Spinal cord (tissue), 10 donors: ENCODE measurements around the gene BRINP2. TPM values are rescaled to one million over a fixed set of nuclear protein-coding genes. Genes with fewer than 3 reads are reported as not detected.

Experiments used
- DNase-seq, 6 donors: peaks; one replicate each; pipeline versions ENCODE4 v3.0.0 to v3.0.0-alpha.2; 2013 to 2015; ENCODE audit warnings: low spot score in 6 of 6, low read depth in 4 of 6
- H3K27ac ChIP-seq: one replicate; pipeline ENCODE4 v1.5.1; 2013; ENCODE audit warnings: low read depth, low read length, control low read depth
- H3K27me3 ChIP-seq: one replicate; pipeline ENCODE4 v1.6.1; 2013; ENCODE audit warnings: low read length; ENCODE audit not compliant: control insufficient read depth, insufficient read depth
- H3K36me3 ChIP-seq: one replicate; pipeline ENCODE4 v1.6.1; 2013; ENCODE audit warnings: low read length; ENCODE audit not compliant: control insufficient read depth, insufficient read depth
- H3K4me1 ChIP-seq: one replicate; pipeline ENCODE4 v1.6.1; 2013; ENCODE audit warnings: low read length; ENCODE audit not compliant: control insufficient read depth, insufficient read depth
- H3K4me3 ChIP-seq: one replicate; pipeline ENCODE4 v1.5.1; 2013; ENCODE audit warnings: low read depth, low read length, control low read depth
- H3K9me3 ChIP-seq: one replicate; pipeline ENCODE4 v1.6.1; 2013; ENCODE audit warnings: low read length; ENCODE audit not compliant: control insufficient read depth, insufficient read depth
- WGBS: methylation state at CpG from one replicate; pipeline ENCODE4 v1.1.5; 2013; ENCODE audit warnings: missing lambda C conversion rate; ENCODE audit not compliant: insufficient coverage; 5-methylcytosine and 5-hydroxymethylcytosine counted together
- polyA plus RNA-seq, 2 donors: library from polyadenylated mRNA; unstranded; fragments of 120-200 nt; gene quantifications; one replicate each; pipeline ENCODE4 v1.2.1, GENCODE V29; 2013; ENCODE audit not compliant: insufficient read length in 2 of 2
- total RNA-seq, 2 donors: library from RNA; depleted of rRNA in 1 of 2; stranded (reverse); fragments of 120-200 nt in 1 of 2; fragments of >200 nt in 1 of 2; gene quantifications; one replicate each; pipeline versions ENCODE4 v1.2.3 to v1.2.4, GENCODE V29; 2013 to 2014
- donor health status: healthy.

BRINP2 gene
- total and polyA plus RNA-seq, 4 donors, result 8.2 to 33.8 (median 23.8) TPM

DNA sequence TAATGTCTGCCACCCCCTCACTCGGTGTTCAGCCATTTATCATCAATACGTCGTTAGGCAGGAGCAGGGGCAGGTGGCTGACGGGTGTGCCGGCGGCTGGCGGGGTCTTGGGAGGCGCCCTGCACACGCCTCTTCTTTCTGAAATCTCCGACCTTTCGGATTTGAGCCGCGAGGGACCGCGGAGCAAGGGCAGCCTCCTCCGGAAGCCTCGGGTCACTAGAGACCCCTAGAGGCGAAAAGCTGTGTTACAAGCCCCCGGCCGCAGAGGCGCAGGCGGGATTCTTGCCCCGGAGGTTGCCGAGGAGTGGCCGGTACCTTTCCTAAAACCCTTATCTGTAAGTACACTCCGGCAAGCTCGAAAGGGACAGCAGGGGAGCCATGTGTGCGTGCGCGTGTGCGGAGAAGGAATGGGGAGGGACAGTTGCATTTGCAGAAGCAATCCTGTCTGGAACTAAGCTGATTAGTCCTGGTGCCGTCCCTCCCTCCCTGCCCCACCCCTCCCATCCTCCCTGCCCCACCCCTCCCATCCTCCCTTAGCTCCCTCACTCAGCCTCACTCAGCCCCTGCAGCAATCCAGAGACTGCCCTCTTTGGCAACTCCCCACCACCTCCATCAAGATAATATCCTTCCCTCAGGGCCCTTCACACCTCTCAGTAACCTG lies 11.0 kb downstream of the BRINP2 start:
- Histone ChIP-seq H3K9me3 (no peaks in the 10 kb centered on the region), H3K36me3 (peaks cover 2% of the 10 kb centered on the region), H3K4me1 (peaks cover 9% of the 10 kb centered on the region), H3K4me3 (peak overlapping the region; percentile 34), H3K27me3 (peaks cover 3% of the 10 kb centered on the region), H3K27ac (no peak overlapping the region)
- under 1% methylated on average over 25 of the region's 32 CpGs for WGBS
- peak in 3 of 6 donors; percentile 53 to 90 (median 85) for DNase-seq

DNA sequence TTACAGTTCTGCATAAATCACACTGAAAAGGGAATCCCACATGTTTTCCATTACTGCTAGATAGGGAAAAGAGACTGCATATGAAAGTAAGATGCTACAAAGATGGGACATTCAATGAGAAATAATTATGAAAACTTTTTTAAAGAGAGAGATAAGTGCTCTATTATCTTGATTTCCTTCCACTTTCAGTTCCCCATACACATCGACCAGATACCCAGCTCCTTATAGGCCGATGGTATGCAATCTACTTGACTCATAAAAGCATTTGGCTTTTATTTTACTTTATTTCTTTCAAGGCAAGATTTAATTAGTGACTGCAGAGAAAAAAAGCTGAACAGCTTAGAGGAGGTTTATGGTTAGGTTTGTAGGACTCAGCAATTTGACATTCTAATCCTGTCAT lies 13.1 kb downstream of the BRINP2 start:
- H3K9me3 ChIP-seq, result no peaks in the 10 kb centered on the region
- H3K36me3 ChIP-seq, result peaks cover 2% of the 10 kb centered on the region
- peaks cover 9% of the 10 kb centered on the region for H3K4me1 ChIP-seq
- H3K4me3 ChIP-seq, result no peak overlapping the region
- WGBS, result no CpG with 5 or more reads among the region's 2 CpGs
- H3K27ac ChIP-seq, result no peak overlapping the region
- no peak for DNase-seq
- peaks cover 3% of the 10 kb centered on the region for H3K27me3 ChIP-seq

DNA sequence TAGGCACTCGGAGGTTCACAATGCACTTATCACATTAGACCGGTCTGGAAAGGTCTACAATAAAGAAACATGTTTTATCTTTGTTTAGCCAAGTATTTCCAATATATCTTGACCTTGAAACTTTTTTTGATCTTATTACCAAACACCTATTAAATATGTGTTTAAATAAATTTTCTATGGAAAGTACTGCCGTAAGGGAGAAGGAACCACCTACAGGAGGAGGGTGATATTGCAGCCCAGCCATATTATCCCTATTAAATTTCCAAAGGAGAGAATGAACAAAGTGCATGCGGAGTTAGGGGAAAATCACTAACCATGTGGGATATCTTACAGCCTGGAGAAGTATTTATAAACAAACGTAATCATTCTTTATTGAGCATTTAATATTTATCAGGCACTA lies 14.5 kb downstream of the BRINP2 start:
- Histone ChIP-seq H3K4me1 (peaks cover 9% of the 10 kb centered on the region), H3K4me3 (no peak overlapping the region), H3K27ac (no peak overlapping the region), H3K36me3 (peaks cover 2% of the 10 kb centered on the region), H3K9me3 (no peaks in the 10 kb centered on the region), H3K27me3 (peaks cover 3% of the 10 kb centered on the region)
- no peak for DNase-seq
- WGBS, result no CpG with 5 or more reads among the region's 5 CpGs

DNA sequence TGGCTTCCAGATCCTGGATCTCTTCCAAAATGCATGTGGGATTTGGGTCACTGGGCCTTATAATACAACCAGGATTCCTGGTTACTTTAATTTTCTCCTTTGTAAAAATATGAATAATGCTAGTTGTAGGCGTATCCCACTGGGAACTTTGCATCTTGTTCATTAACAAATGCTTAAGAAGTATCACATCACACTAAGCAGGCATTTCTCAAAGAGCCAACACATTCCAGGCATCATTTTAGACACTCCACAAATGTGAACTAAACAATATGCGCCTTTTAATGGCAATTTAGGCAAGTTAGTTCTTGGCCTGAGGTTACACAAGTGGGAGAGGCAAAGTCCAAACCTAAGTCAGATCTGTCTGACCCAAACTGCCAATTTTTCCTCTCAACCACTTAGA lies 15.9 kb downstream of the BRINP2 start:
- Histone ChIP-seq H3K4me1 (peaks cover 3% of the 10 kb centered on the region), H3K36me3 (no peaks in the 10 kb centered on the region), H3K27me3 (no peaks in the 10 kb centered on the region), H3K9me3 (no peaks in the 10 kb centered on the region), H3K4me3 (no peak overlapping the region), H3K27ac (no peak overlapping the region)
- 83% methylated on average over 1 of the region's 2 CpGs for WGBS
- DNase-seq, result no peak

DNA sequence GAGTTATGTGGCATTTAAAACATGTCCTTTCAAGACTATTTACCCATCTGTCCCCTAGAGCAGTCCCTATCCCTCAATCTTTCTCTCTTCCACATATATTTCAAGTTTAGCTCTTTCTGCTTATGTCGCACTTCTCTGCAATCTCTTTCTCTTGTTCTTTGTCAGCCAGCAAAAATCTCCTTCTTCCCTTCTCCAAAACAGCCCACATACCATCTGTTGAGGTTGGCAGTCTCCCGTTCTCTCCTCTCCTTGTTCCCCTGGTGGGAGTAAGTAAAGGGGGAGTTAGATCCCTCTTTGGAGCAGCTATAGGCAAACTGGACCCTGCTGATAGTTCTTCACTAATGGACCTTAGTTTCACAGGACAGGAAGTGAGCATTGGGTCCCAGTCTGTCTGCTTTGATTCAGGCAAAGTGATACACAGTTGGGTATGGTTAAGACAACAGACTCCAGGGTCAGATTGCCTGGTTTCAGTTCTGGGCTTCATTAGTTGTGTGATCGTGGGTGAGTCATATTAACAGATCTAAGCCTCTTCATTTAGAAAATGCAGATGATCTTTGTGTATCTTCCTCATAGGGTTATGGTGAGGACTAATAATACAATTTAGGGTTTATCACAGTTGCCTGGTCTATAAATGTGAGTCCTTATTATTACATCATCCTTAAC lies 19.7 kb downstream of the BRINP2 start:
- peak in 1 of 6 donors; percentile 46 for DNase-seq
- Histone ChIP-seq H3K27ac (no peak overlapping the region), H3K4me1 (no peaks in the 10 kb centered on the region), H3K4me3 (no peak overlapping the region), H3K9me3 (no peaks in the 10 kb centered on the region), H3K27me3 (no peaks in the 10 kb centered on the region), H3K36me3 (no peaks in the 10 kb centered on the region)
- WGBS, result 88% methylated on average over 1 of the region's 3 CpGs

DNA sequence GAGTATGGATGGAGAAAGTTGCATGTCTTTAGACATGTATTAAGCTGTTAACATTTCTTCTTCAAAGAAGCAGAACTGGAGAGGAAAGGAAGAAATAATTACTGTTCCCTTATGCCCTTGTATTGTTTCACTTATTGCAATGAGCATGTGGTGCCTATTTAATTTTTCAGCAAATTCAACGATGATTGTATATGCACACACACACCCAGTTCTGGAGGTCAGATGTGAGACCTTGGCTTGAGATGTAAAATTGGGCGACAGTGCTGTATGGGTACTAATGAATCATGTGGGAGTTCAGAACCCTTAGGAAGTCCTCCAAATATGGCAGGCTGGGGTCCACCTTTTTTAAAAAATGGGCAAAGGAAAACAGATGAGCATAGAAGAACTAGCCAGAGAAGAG lies 27.5 kb downstream of the BRINP2 start:
- H3K27me3 ChIP-seq, result no peaks in the 10 kb centered on the region
- H3K36me3 ChIP-seq, result no peaks in the 10 kb centered on the region
- no peak overlapping the region for H3K27ac ChIP-seq
- no peak for DNase-seq
- H3K9me3 ChIP-seq, result no peaks in the 10 kb centered on the region
- H3K4me1 ChIP-seq, result no peaks in the 10 kb centered on the region
- no peak overlapping the region for H3K4me3 ChIP-seq
- 67% methylated on average over 1 of the region's 2 CpGs for WGBS

DNA sequence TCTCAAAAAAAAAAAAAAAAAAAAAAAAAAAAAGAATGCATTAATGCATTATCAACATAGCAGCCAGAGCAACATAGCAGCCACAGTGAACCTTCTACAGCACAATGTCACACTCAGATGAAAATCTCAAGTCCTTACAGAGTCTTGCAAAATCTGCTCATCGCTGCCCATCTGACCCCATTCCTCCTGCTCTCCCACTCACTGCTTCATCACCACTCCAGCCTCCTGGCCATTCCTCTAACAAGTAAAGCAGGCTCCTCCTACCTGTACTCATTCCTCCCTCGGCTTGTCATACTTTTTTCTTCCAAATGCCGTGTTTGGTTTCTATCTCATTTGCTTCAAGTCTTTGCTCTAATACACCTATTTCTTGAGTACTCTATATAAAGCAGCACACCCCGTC lies 29.5 kb downstream of the BRINP2 start:
- no peak overlapping the region for H3K4me3 ChIP-seq
- no peak overlapping the region for H3K27ac ChIP-seq
- H3K36me3 ChIP-seq, result no peaks in the 10 kb centered on the region
- 91% methylated on average over 2 of the region's 4 CpGs for WGBS
- no peak for DNase-seq
- peaks cover 1% of the 10 kb centered on the region for H3K9me3 ChIP-seq
- no peaks in the 10 kb centered on the region for H3K4me1 ChIP-seq
- H3K27me3 ChIP-seq, result no peaks in the 10 kb centered on the region

DNA sequence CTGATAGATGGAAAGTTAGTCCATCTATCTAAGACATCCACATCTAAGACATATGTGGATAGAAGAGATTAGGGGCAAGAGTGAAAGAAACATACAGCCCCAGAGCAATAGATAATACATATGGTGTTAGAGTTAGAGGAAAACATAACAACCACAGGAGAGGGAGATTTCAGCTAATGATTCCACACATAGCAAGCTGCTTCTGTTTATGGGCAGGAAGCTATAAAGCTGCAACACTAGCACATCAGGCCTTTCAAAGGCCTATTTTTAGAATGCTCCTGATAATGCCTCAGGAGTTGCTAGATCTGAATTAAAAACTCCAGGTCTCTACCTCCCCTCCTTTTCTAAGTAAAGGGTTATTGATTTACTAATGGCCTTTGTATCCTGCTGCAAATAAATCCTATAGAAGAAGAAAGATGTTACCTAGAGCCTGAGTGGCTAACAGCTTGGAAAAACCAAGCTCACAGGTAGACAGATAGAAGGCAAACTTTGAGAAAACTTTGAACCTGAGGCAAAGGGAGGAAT lies 36.1 kb downstream of the BRINP2 start:
- peak in 1 of 6 donors; percentile 74 for DNase-seq
- Histone ChIP-seq H3K27ac (peak overlapping the region; percentile 5), H3K4me1 (peaks cover 14% of the 10 kb centered on the region), H3K9me3 (peaks cover 1% of the 10 kb centered on the region), H3K4me3 (no peak overlapping the region), H3K27me3 (no peaks in the 10 kb centered on the region), H3K36me3 (no peaks in the 10 kb centered on the region)

DNA sequence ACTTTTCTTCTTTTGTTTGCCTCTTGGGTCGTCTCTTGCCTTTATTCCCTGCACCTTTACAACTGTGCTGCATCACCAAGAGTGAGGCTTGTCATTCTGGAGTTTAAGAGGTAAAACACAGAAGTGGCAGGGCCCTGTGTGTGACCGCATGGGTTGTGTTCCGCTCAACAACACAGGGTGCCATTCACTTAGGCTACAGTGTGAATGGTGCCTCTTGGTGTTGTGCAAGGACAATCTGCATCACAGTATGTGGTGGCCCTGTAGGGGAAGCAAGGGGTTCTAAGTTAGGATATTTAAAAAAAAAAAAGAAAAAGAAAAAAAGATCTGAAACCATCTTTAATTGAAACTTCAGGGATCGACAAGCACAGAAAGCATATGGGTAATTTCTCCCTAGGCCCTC lies 38.2 kb downstream of the BRINP2 start:
- no peak for DNase-seq
- Histone ChIP-seq H3K27ac (no peak overlapping the region), H3K27me3 (no peaks in the 10 kb centered on the region), H3K9me3 (no peaks in the 10 kb centered on the region), H3K4me3 (no peak overlapping the region), H3K36me3 (no peaks in the 10 kb centered on the region), H3K4me1 (peaks cover 14% of the 10 kb centered on the region)
- 80% methylated on average over 2 of the region's 4 CpGs for WGBS

DNA sequence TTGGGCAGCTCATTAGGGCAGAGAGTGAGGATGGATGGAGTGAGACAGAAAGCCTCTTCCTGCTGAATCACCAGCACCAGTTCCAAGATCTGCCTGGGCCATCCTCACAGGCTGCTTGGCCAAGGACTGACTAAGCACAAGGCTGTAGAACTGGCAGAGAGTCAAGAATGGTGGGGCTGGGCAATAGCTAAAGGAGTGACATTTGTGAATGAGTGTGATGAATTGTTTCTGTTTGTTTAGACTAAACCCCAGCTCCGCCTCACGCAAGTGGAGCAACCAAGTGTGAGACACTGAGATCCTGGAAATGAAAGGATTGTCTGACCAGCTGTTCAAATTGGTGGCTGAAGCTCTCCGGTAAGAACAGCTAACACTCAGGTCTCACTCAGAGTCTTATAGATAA lies 38.6 kb downstream of the BRINP2 start:
- Histone ChIP-seq H3K4me1 (peaks cover 14% of the 10 kb centered on the region), H3K4me3 (no peak overlapping the region), H3K27ac (no peak overlapping the region), H3K36me3 (no peaks in the 10 kb centered on the region), H3K27me3 (no peaks in the 10 kb centered on the region), H3K9me3 (no peaks in the 10 kb centered on the region)
- peak in 5 of 6 donors; percentile 31 to 89 (median 48) for DNase-seq
- WGBS, result 30% methylated on average over 2 of the region's 3 CpGs
